ENCODE results near the gene THADA.
A peak's percentile ranks its signal among the peaks of the same experiment; 100 is the strongest.

THADA gene

GRCh38 chr2:43239981-43240765, 355.7 kb downstream of the THADA start:
- Histone ChIP-seq H4K20me1 (ENCODE audit: control insufficient read depth, insufficient read depth, low read depth, low read length) (no peaks in the 10 kb centered on the region), H3K79me2 (ENCODE audit: control insufficient read depth, low read length) (no peaks in the 10 kb centered on the region), H3K36me3 (ENCODE audit: control insufficient read depth, low read length) (no peaks in the 10 kb centered on the region), H3K9me3 (ENCODE audit: control insufficient read depth, insufficient read depth, low read length) (no peaks in the 10 kb centered on the region), H3K27me3 (ENCODE audit: control insufficient read depth, low read length) (no peaks in the 10 kb centered on the region), H3K4me2 (ENCODE audit: low read length) (0 out of 2 replicates have a peak overlapping the region, but pooled peaks have one; percentile 26), H3K4me1 (ENCODE audit: control insufficient read depth, low read length) (peaks cover 22% of the 10 kb centered on the region), H3F3A (ENCODE audit: control insufficient read depth, insufficient read depth) (no peaks in the 10 kb centered on the region), H3K4me3 (ENCODE audit: low read length) (no peak overlapping the region), H3K27ac (ENCODE audit: low read depth, low read length) (no peak overlapping the region), H3K9me2 (replicated peaks; ENCODE audit: control insufficient read depth, low read length) (no peaks in the 10 kb centered on the region)
- TF ChIP-seq EZH2phosphoT487 (IDR thresholded peaks at IDR 0.05; ENCODE audit: borderline replicate concordance, low read length) (no peak), CTCF (IDR thresholded peaks at IDR 0.05; ENCODE audit: low read depth, low read length, poor library complexity, severe bottlenecking) (peak; percentile 45)

- TF ChIP-seq CTCF (IDR thresholded peaks at IDR 0.05; ENCODE audit: low read depth, low read length, poor library complexity, severe bottlenecking): no peak
- no peak for TF ChIP-seq EZH2phosphoT487 (IDR thresholded peaks at IDR 0.05; ENCODE audit: borderline replicate concordance, low read length)
- no peaks in the 10 kb centered on the region for H3K9me3 ChIP-seq (ENCODE audit: control insufficient read depth, insufficient read depth, low read length)
- H3K36me3 ChIP-seq (ENCODE audit: control insufficient read depth, low read length): peaks cover 5% of the 10 kb centered on the region
- no peaks in the 10 kb centered on the region for H3K79me2 ChIP-seq (ENCODE audit: control insufficient read depth, low read length)
- H3K9me2 ChIP-seq (replicated peaks; ENCODE audit: control insufficient read depth, low read length): no peaks in the 10 kb centered on the region
- no peak overlapping the region for H3K27ac ChIP-seq (ENCODE audit: low read depth, low read length)
- H3K4me1 ChIP-seq (ENCODE audit: control insufficient read depth, low read length): peaks cover 31% of the 10 kb centered on the region
- H3K4me3 ChIP-seq (ENCODE audit: low read length): no peak overlapping the region
- H3K27me3 ChIP-seq (ENCODE audit: control insufficient read depth, low read length): no peaks in the 10 kb centered on the region
- no peaks in the 10 kb centered on the region for H3F3A ChIP-seq (ENCODE audit: control insufficient read depth, insufficient read depth)
- no peaks in the 10 kb centered on the region for H4K20me1 ChIP-seq (ENCODE audit: control insufficient read depth, insufficient read depth, low read depth, low read length)
- no peak overlapping the region for H3K4me2 ChIP-seq (ENCODE audit: low read length)
Measured at GRCh38 chr2:43238813-43239212, 357.0 kb downstream of the THADA start.

GRCh38 chr2:43238176-43238575, 357.7 kb downstream of the THADA start:
- H3K4me2 ChIP-seq (ENCODE audit: low read length): no peak overlapping the region
- H3K27ac ChIP-seq (ENCODE audit: low read depth, low read length): no peak overlapping the region
- no peaks in the 10 kb centered on the region for H3K79me2 ChIP-seq (ENCODE audit: control insufficient read depth, low read length)
- no peak overlapping the region for H3K4me3 ChIP-seq (ENCODE audit: low read length)
- H3K9me2 ChIP-seq (replicated peaks; ENCODE audit: control insufficient read depth, low read length): no peaks in the 10 kb centered on the region
- no peak for TF ChIP-seq EZH2phosphoT487 (IDR thresholded peaks at IDR 0.05; ENCODE audit: borderline replicate concordance, low read length)
- no peak for TF ChIP-seq CTCF (IDR thresholded peaks at IDR 0.05; ENCODE audit: low read depth, low read length, poor library complexity, severe bottlenecking)
- H3K4me1 ChIP-seq (ENCODE audit: control insufficient read depth, low read length): peaks cover 38% of the 10 kb centered on the region
- H3F3A ChIP-seq (ENCODE audit: control insufficient read depth, insufficient read depth): no peaks in the 10 kb centered on the region
- no peaks in the 10 kb centered on the region for H3K27me3 ChIP-seq (ENCODE audit: control insufficient read depth, low read length)
- H3K9me3 ChIP-seq (ENCODE audit: control insufficient read depth, insufficient read depth, low read length): no peaks in the 10 kb centered on the region
- H3K36me3 ChIP-seq (ENCODE audit: control insufficient read depth, low read length): peaks cover 7% of the 10 kb centered on the region
- H4K20me1 ChIP-seq (ENCODE audit: control insufficient read depth, insufficient read depth, low read depth, low read length): no peaks in the 10 kb centered on the region

Measured in DOHH2 (cell line).